ENCODE results near the gene OR4E1. TPM values are rescaled to one million over a fixed set of nuclear protein-coding genes. Genes with fewer than 3 reads are reported as not detected.

The OR4E1 gene
- total and polyA plus RNA-seq, 2 experiments from 2014 or later = 0.03 TPM; not detected in 1

GRCh38 chr14:21704338-21704737 is 30.7 kb upstream of the OR4E1 start:
- TF ChIP-seq CTCF (IDR thresholded peaks at IDR 0.05; ENCODE audit: poor library complexity) (no peak), EZH2phosphoT487 (IDR thresholded peaks at IDR 0.05; ENCODE audit: low read depth, severe bottlenecking, unreplicated experiment) (no peak), EZH2 (IDR thresholded peaks at IDR 0.05; ENCODE audit: borderline replicate concordance) (no peak)
- H3K27ac ChIP-seq = peak overlapping the region; percentile 55
- no peaks in the 10 kb centered on the region for H3K36me3 ChIP-seq (replicated peaks; ENCODE audit: insufficient read depth, low read depth)
- no peaks in the 10 kb centered on the region for H4K20me1 ChIP-seq (ENCODE audit: insufficient read depth, poor library complexity, severe bottlenecking)
- H3K4me1 ChIP-seq (ENCODE audit: insufficient read depth) = peaks cover 8% of the 10 kb centered on the region
- H3K27me3 ChIP-seq = no peaks in the 10 kb centered on the region
- no peak overlapping the region for H2AFZ ChIP-seq
- no peak overlapping the region for H3K4me3 ChIP-seq
- no peaks in the 10 kb centered on the region for H3K9me3 ChIP-seq (ENCODE audit: low read depth)
- H3K9me2 ChIP-seq (replicated peaks; ENCODE audit: insufficient read depth) = no peaks in the 10 kb centered on the region
- peak overlapping the region; percentile 42 for H3K4me2 ChIP-seq
- no peak for DNase-seq (ENCODE audit: low spot score)
- no peaks in the 10 kb centered on the region for H3K79me2 ChIP-seq

GRCh38 chr14:21703357-21704326 is 30.0 kb upstream of the OR4E1 start:
- no peaks in the 10 kb centered on the region for H4K20me1 ChIP-seq (ENCODE audit: insufficient read depth, poor library complexity, severe bottlenecking)
- H3K27me3 ChIP-seq = no peaks in the 10 kb centered on the region
- TF ChIP-seq EZH2 (IDR thresholded peaks at IDR 0.05; ENCODE audit: borderline replicate concordance) (no peak), EZH2phosphoT487 (IDR thresholded peaks at IDR 0.05; ENCODE audit: low read depth, severe bottlenecking, unreplicated experiment) (no peak), CTCF (IDR thresholded peaks at IDR 0.05; ENCODE audit: poor library complexity) (no peak)
- no peak for DNase-seq (ENCODE audit: low spot score)
- H3K79me2 ChIP-seq = no peaks in the 10 kb centered on the region
- peaks cover 8% of the 10 kb centered on the region for H3K4me1 ChIP-seq (ENCODE audit: insufficient read depth)
- H3K9me2 ChIP-seq (replicated peaks; ENCODE audit: insufficient read depth) = no peaks in the 10 kb centered on the region
- no peak overlapping the region for H2AFZ ChIP-seq
- H3K27ac ChIP-seq = peak overlapping the region; percentile 55
- no peaks in the 10 kb centered on the region for H3K36me3 ChIP-seq (replicated peaks; ENCODE audit: insufficient read depth, low read depth)
- WGBS (ENCODE audit: low lambda C conversion rate, missing lambda C conversion rate) = 45% methylated on average over 2 of the region's 2 CpGs
- no peak overlapping the region for H3K4me3 ChIP-seq
- H3K9me3 ChIP-seq (ENCODE audit: low read depth) = no peaks in the 10 kb centered on the region
- H3K4me2 ChIP-seq = peak overlapping the region; percentile 42

DNA sequence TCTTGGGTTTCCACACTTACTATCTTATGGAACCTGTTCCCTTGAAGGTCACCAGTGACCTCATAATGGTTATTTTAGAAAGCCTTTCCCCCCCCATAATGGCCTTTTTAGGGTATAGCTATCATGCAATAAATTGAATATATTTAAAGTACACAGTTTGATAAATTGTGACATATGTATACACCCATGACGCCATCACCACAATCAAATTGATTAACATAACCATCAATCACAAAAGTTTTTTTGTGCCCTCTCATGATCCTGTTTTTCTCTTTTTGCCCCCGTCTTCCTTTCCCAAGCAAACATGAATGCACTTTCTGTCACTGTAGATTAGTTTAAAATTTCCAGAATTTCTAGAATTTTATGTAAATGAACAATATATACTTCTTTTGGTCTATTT is 28.7 kb upstream of the OR4E1 start:
- Histone ChIP-seq H3K9me3 (ENCODE audit: low read depth) (no peaks in the 10 kb centered on the region), H2AFZ (no peak overlapping the region), H3K36me3 (replicated peaks; ENCODE audit: insufficient read depth, low read depth) (no peaks in the 10 kb centered on the region), H3K4me3 (no peak overlapping the region), H3K4me1 (ENCODE audit: insufficient read depth) (peaks cover 8% of the 10 kb centered on the region), H3K9me2 (replicated peaks; ENCODE audit: insufficient read depth) (no peaks in the 10 kb centered on the region), H3K79me2 (no peaks in the 10 kb centered on the region), H3K27me3 (no peaks in the 10 kb centered on the region), H3K27ac (no peak overlapping the region), H4K20me1 (ENCODE audit: insufficient read depth, poor library complexity, severe bottlenecking) (no peaks in the 10 kb centered on the region), H3K4me2 (no peak overlapping the region)
- WGBS (ENCODE audit: low lambda C conversion rate, missing lambda C conversion rate) = 84% methylated on average over 2 of the region's 2 CpGs
- no peak for TF ChIP-seq EZH2phosphoT487 (IDR thresholded peaks at IDR 0.05; ENCODE audit: low read depth, severe bottlenecking, unreplicated experiment)
- no peak for TF ChIP-seq EZH2 (IDR thresholded peaks at IDR 0.05; ENCODE audit: borderline replicate concordance)
- TF ChIP-seq CTCF (IDR thresholded peaks at IDR 0.05; ENCODE audit: poor library complexity) = no peak
- no peak for DNase-seq (ENCODE audit: low spot score)
